ENCODE results near the gene TUBB. TPM values are rescaled to one million over a fixed set of nuclear protein-coding genes. Genes with fewer than 3 reads are reported as not detected.

TUBB gene
- total and polyA plus RNA-seq, 2 donors (not counting 1 experiment from before 2014, with no cell fraction given) = 102 to 295 TPM

DNA sequence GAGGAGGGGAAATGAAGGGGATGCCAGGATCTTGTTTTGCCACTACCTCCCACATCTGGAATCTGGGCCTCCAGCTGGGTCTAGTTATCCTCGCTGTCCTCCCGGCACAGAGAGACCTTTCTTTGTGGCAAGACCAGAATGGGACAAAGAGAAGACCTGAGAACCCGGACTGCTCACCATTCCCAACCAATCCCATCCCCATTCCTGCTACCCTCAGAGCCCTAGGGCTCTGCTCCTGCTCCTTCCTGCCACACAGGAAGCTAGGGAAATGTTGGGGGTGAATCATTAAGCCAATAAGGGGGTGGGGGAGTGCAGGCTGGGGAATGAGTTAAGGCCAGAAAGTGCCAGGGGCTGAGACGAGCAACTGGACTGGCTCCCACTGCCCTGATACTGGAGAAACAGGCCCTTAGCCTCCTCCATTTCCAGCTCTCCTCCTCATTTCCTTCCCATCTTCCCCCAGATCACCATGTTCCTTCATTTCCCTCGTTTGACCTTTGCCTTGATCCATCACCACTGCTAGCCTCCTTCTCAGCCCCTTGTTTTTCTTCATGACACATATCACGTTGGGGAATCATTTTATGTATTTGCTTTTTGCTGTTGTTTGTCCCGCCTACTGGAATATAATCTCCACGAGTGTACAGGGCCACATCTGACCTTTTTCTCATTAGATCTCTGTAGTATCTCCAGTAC, 28.8 kb downstream of the TUBB start:
- Mint-ChIP-seq H3K27me3 (no peaks in the 10 kb centered on the region), H3K4me3 (no peak overlapping the region), H3K27ac (no peak overlapping the region), H3K9me3 (ENCODE audit: insufficient read depth) (no peaks in the 10 kb centered on the region), H3K4me1 (peaks cover 10% of the 10 kb centered on the region)
- 69% methylated on average over 5 of the region's 8 CpGs for WGBS (ENCODE audit: insufficient coverage)
- ATAC-seq (ENCODE audit: low read depth) (no peak), DNase-seq (no peak)
- ChIA-PET CTCF (no interaction called here), POLR2A (no interaction called here)
- H3K4me3 ChIP-seq (ENCODE audit: control extremely low read depth in 1 of 5, extremely low read depth in 1 of 5, insufficient read depth in 1 of 5, low read depth in 2 of 5, low read length in 4 of 5) = no peak overlapping the region
- H3K4me2 ChIP-seq (replicated peaks; ENCODE audit: low read depth, low read length, poor library complexity, severe bottlenecking) = no peak overlapping the region
- H3K4me1 ChIP-seq (ENCODE audit: control insufficient read depth in 2 of 2, insufficient read depth in 2 of 2, low read length in 2 of 2) = peaks cover 0 to 8% of the 10 kb centered on the region in 2 donors
- no peaks in the 10 kb centered on the region for H4K20me1 ChIP-seq (ENCODE audit: control insufficient read depth, insufficient read depth, low read length, poor library complexity, severe bottlenecking)
- no peak for TF ChIP-seq EZH2 (IDR thresholded peaks at IDR 0.05; ENCODE audit: borderline replicate concordance, insufficient read depth, low read depth, low read length, poor library complexity, severe bottlenecking)
- TF ChIP-seq, protein P1, sequence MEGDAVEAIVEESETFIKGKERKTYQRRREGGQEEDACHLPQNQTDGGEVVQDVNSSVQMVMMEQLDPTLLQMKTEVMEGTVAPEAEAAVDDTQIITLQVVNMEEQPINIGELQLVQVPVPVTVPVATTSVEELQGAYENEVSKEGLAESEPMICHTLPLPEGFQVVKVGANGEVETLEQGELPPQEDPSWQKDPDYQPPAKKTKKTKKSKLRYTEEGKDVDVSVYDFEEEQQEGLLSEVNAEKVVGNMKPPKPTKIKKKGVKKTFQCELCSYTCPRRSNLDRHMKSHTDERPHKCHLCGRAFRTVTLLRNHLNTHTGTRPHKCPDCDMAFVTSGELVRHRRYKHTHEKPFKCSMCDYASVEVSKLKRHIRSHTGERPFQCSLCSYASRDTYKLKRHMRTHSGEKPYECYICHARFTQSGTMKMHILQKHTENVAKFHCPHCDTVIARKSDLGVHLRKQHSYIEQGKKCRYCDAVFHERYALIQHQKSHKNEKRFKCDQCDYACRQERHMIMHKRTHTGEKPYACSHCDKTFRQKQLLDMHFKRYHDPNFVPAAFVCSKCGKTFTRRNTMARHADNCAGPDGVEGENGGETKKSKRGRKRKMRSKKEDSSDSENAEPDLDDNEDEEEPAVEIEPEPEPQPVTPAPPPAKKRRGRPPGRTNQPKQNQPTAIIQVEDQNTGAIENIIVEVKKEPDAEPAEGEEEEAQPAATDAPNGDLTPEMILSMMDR (IDR thresholded peaks at IDR 0.05) = no peak
- no peak overlapping the region for H2AFZ ChIP-seq (ENCODE audit: insufficient read depth, low read depth, low read length, poor library complexity, severe bottlenecking)
- intact Hi-C loops (cut with micrococcal nuclease) = loop anchor here (10.0 kb wide), 1 partner anchor 46 kb away; no protein-coding TSS in a partner anchor
- H3K79me2 ChIP-seq (ENCODE audit: control insufficient read depth, insufficient read depth, low read length) = no peaks in the 10 kb centered on the region
- no peak overlapping the region for H3K27ac ChIP-seq (ENCODE audit: low read length in 2 of 2)
- H3K9me3 ChIP-seq (ENCODE audit: control extremely low read depth in 1 of 3, control insufficient read depth in 2 of 3, insufficient read depth in 1 of 3, low read length in 2 of 3) = no peaks in the 10 kb centered on the region
- no peaks in the 10 kb centered on the region for H3K36me3 ChIP-seq (replicated peaks in 1 of 2; ENCODE audit: control extremely low read depth in 1 of 2, control insufficient read depth in 1 of 2, extremely low read depth in 1 of 2, insufficient read depth in 2 of 2, low read length in 1 of 2)
- H3K9ac ChIP-seq (ENCODE audit: low read length) = no peak overlapping the region
- H3K27me3 ChIP-seq (replicated peaks in 1 of 4; ENCODE audit: control extremely low read depth in 1 of 4, control insufficient read depth in 3 of 4, insufficient read depth in 4 of 4, low read length in 3 of 4) = no peaks in the 10 kb centered on the region

DNA sequence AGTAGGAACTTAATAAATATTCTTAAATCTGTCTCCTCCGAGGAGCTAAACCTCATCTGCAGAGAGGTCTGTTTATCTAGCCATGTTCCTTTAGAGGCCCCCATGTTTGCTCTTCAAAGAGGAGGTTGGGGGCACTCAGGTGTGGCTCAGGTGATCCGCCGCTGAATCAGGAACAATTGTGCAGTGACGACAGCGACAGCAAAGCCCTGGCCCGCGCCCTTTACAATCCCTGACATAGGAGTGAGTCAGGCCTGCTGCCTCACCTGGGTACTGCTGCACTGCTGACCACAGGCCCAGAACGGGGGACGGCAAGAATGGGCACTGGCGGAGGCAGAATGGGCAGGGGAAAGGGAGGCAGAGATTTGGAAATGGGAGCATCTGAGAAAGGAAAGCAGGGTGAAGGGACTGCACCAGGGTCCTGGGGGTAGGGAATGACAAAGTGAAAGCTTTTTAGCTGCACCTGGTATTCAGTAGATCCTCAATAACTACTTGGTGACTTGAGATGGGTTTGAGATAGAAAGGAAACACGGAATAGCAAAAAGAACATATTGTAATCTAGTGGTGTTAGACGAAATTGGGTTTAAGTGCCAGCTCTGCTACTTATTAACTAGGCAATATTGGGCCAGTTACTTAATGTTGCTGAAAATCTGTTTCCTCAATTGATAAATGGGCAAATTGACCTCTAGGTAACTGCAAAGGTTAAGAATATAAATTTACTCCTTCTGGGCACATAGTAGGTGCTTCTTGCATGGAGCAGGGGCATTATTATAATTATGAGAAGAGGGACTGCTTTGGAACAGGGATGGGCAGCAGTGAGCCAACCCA, 29.6 kb downstream of the TUBB start:
- H2AFZ ChIP-seq (ENCODE audit: insufficient read depth, low read depth, low read length, poor library complexity, severe bottlenecking) = no peak overlapping the region
- no peak overlapping the region for H3K27ac Mint-ChIP-seq
- ATAC-seq (ENCODE audit: low read depth) = no peak

More for the DNA sequence above, 29.6 kb downstream of the TUBB start:
- H3K4me1 Mint-ChIP-seq = peaks cover 6% of the 10 kb centered on the region
- H3K9me3 ChIP-seq (ENCODE audit: control extremely low read depth in 1 of 3, control insufficient read depth in 2 of 3, insufficient read depth in 1 of 3, low read length in 2 of 3) = no peaks in the 10 kb centered on the region
- H3K79me2 ChIP-seq (ENCODE audit: control insufficient read depth, insufficient read depth, low read length) = no peaks in the 10 kb centered on the region
- no peak overlapping the region for H3K4me2 ChIP-seq (replicated peaks; ENCODE audit: low read depth, low read length, poor library complexity, severe bottlenecking)
- no peaks in the 10 kb centered on the region for H3K36me3 ChIP-seq (replicated peaks in 1 of 2; ENCODE audit: control extremely low read depth in 1 of 2, control insufficient read depth in 1 of 2, extremely low read depth in 1 of 2, insufficient read depth in 2 of 2, low read length in 1 of 2)
- CTCF ChIA-PET = interaction anchor here (1.7 kb wide), 1 partner anchor 78 kb away, joined by 4 read pairs; no protein-coding TSS in a partner anchor
- peaks cover 0 to 1% of the 10 kb centered on the region in 2 donors for H3K4me1 ChIP-seq (ENCODE audit: control insufficient read depth in 2 of 2, insufficient read depth in 2 of 2, low read length in 2 of 2)
- H3K27ac ChIP-seq (ENCODE audit: low read length in 2 of 2) = no peak overlapping the region
- intact Hi-C loops (cut with micrococcal nuclease) = loop anchor here (10.0 kb wide), 1 partner anchor 45 kb away; no protein-coding TSS in a partner anchor
- no peaks in the 10 kb centered on the region for H4K20me1 ChIP-seq (ENCODE audit: control insufficient read depth, insufficient read depth, low read length, poor library complexity, severe bottlenecking)
- TF ChIP-seq, protein P1 (IDR thresholded peaks at IDR 0.05) = no peak
- no peak for TF ChIP-seq EZH2 (IDR thresholded peaks at IDR 0.05; ENCODE audit: borderline replicate concordance, insufficient read depth, low read depth, low read length, poor library complexity, severe bottlenecking)
- 99% methylated on average over 9 of the region's 12 CpGs for WGBS (ENCODE audit: insufficient coverage)
- no peaks in the 10 kb centered on the region for H3K9me3 Mint-ChIP-seq (ENCODE audit: insufficient read depth)
- no peak for DNase-seq
- H3K4me3 Mint-ChIP-seq = no peak overlapping the region
- POLR2A ChIA-PET = no interaction called here
- no peaks in the 10 kb centered on the region for H3K27me3 Mint-ChIP-seq
- no peak overlapping the region for H3K4me3 ChIP-seq (ENCODE audit: control extremely low read depth in 1 of 5, extremely low read depth in 1 of 5, insufficient read depth in 1 of 5, low read depth in 2 of 5, low read length in 4 of 5)
- no peaks in the 10 kb centered on the region for H3K27me3 ChIP-seq (replicated peaks in 1 of 4; ENCODE audit: control extremely low read depth in 1 of 4, control insufficient read depth in 3 of 4, insufficient read depth in 4 of 4, low read length in 3 of 4)
- no peak overlapping the region for H3K9ac ChIP-seq (ENCODE audit: low read length)

Measured in B cell (primary cell).